GM18499 (cell line): ENCODE data around the gene DLG2.
"Not testable (repeated sequence)": the region's sequence is repeated elsewhere in the genome, so short reads cannot be mapped to it uniquely, and the experiment has no call there.

Experiments
- ATAC-seq: cut with Tn5 transposase; IDR thresholded peaks from one replicate; pipeline ENCODE4 v1.9.1; 2021; ENCODE audit warnings: moderate number of reproducible peaks; ENCODE audit not compliant: insufficient read depth, unreplicated experiment

DLG2 gene

DNA sequence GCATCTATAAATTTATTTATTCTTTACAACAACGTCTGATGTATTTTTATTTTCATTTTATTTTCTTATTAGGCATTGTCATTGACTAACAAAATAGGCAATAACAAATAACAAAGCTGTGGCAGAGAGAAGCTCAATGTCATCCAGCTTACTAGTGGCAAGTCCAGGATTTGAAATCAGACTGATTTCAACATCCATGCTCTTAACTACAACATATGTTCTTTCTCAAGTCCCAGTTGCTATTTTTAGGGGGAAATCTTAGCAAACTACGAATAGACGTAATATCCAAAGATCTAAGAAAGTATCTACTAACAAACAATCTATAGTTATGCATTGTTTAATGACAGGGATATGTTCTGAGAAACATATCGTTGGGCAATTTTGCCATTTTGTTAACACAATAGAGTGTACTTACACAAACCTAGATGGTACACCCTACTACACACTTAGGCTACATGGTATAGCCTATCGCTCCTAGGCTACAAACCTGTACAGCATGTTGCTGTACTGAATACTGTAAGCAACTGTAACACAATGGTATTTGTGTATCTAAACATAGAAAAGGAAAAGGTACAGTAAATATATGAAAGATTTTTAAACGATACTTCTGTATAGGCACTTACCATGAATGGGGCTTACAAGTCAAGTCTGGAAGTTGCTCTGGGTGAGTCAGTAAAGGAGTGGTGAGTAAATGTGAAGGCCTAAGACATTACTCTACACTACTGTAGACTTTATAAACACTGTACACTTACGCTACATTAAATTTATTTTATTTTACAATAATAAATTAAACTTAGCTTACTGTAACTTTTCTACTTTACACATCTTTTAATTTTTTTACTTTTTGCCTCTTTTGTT, 151.3 kb downstream of the DLG2 start:
- ATAC-seq, result no peak

- ATAC-seq, result no peak
Observed at GRCh38 chr11:85472953-85473352, 154.2 kb downstream of the DLG2 start.

DNA sequence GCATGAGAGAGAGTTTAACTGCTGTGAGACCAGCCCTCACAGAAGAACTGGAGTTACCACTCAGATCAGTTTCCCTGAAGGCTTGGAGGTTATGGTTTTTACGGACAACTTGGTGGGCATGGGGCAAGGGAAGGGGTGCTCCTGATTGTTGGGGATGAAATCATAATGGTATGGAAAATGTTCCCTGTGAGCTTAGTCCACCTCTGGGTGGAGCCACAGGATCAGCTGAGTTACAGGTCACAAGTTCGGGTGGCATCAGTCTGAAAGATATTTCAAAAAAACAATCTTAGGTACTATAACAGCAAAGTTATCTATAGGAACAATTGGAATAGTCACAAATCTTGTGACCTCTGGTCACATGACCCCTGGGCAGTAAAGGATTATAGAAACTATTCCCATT, 162.9 kb downstream of the DLG2 start:
- no peak for ATAC-seq

- no peak for ATAC-seq
Observed at GRCh38 chr11:85459304-85459703, 167.8 kb downstream of the DLG2 start.

DNA sequence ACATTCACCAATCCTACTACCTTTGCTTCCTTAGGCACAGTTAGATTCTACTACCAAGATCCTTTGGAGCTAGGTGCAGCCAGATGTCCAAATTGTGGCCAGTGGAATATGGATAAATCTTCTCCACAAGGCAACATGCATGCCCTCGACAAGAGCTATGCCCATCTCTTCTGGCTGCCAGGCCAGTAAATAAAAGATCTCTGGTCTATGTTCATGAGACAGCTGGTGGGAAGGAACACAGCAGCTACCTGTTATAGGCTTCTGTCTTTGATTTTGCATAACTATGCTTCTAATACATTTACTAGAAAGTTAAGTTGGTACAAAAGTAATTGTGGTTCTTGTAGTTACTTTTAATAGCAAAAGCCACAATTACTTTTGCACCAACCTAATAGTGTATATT, 182.7 kb downstream of the DLG2 start:
- no peak for ATAC-seq

DNA sequence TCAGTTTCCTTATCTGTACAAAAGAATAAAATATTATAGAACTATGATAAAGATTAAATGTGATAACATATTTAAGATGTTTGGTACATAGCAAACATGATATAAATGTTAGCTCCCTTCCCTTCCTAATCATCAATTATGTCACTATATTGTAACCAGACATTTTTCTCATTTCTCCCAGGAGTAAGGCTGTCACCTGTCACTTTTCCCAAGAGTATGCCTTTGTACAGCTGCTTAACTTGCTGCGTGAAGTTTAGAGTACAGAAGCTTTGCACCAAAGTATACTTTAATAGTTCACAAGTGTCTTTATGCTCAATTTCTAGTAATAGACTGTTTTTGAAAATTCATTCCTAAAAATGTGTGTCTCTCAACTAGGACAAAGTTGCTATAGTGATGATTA, 186.9 kb downstream of the DLG2 start:
- ATAC-seq, result no peak

GRCh38 chr11:85438328-85438727, 188.8 kb downstream of the DLG2 start:
- no peak for ATAC-seq

DNA sequence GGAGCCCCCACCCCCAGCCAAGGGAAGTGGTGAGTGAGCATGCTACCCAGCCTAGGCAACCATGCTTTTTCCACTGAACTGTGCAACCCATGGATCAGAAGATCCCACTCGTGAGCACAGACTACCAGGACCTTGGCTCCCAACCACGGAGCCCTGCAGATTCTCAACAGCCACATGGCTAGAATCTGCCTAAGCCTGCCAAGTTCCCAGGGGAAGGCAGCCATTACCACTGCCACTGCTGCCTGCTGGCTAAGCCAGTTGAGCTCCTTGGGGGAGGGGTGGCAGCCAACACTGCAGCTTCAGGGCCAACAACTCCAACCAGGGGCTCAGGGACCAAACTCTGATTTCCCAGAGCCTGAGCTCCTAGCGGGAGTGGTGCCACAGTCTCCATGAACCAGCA, 195.8 kb downstream of the DLG2 start:
- no peak for ATAC-seq

- ATAC-seq, result no peak
Observed at GRCh38 chr11:85423794-85424193, 203.3 kb downstream of the DLG2 start.

DNA sequence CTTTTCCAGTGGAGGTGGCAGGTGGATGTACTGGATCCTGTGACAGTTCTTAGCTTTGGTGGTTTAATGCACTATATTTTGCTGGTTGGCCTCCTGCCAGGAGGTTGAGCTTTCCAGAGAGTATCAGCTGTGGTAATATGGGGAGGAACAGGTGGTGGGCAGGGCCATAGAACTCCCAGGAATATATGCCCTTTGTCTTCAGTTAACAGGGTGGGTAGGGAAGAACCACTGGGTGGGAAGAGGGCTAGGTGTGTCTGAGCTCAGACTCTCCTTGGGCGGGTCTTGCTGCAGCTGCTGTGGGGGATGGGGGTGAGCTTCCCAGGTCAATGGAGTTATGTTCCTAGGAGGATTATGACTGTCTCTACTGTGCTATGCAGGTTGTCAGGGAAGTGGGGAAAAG, 203.8 kb downstream of the DLG2 start:
- no peak for ATAC-seq

- no peak for ATAC-seq
Observed at GRCh38 chr11:85414175-85414574, 213.0 kb downstream of the DLG2 start.

DNA sequence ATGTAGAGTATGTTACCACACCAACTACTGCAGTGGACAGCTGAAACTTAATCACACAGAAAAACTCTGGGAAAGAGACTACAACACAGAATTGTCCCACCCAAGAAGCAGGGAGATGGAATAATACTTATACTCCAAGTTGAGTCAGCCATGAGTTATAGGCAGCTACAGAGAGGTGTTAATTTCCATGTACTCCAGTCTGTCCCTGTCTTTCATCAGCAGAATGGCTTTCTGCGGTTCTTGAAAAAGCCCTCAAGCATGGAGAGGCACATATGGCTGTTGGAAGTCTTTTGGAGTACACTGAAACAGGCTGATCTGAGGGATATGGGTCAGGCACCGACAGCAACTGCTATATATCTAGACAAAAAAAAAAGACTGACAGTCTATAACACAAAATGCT, 219.5 kb downstream of the DLG2 start:
- ATAC-seq, result no peak

DNA sequence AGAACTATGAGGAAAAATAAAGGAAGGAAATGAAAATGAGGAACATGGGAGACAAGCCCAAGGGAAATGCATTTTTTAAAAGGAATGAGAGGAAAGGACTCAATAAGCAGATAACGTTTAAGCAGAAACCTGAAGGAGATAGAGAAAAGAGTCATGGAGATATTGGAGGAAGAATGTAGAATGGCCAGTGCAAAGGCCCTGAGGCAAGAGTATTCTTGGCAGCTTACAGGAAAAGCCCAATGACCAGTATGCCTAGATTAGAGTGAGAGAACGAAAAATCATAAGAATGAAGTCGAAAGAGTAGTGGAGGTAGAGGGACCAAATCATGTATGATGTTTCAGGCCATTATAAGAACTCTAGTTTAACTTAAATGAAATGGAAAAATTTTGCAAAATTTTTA, 220.3 kb downstream of the DLG2 start:
- ATAC-seq, result no peak

DNA sequence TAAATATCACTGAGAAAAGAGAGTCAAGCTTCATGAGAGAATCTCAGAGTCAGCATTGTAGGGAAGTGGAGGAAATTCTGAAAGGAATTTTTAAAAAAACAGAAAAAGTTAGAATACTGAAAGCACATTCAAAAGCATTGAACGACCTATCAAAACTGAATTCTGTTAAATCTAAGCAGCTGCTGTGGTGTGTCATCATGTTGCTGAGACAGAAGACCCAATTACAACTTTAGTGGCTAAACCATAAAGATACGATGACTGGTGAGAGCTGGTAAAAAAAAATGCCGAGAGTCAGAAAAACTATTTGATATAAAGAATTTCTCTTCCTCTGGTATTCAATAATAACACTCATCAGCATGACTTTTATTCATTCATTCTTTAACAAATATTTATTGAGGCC, 220.8 kb downstream of the DLG2 start:
- no peak for ATAC-seq

DNA sequence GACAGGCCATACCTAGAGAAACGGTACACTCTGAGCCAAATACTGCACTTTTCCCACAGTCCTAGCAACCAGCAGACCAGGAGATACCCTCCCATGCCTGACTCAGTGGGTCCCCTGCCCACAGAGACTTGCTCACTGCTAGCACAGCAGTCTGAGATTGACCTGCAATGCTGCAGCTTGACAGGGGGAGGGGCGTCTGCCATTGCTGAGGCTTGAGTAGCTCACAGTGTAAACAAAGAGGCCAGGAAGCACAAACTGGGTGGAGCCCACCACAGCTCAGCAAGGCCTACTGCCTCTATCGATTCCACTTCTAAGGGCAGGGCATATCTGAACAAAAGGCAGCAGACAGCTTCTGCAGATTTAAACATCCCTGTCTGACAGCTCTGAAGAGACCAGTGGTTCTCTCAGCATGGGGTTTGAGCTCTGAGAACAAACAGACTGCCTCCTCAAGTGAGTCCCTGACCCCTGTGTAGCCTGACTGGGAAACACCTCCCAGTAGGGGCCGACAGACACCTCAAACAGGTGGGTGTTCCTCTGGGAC, 231.6 kb downstream of the DLG2 start:
- not testable (repeated sequence) for ATAC-seq

DNA sequence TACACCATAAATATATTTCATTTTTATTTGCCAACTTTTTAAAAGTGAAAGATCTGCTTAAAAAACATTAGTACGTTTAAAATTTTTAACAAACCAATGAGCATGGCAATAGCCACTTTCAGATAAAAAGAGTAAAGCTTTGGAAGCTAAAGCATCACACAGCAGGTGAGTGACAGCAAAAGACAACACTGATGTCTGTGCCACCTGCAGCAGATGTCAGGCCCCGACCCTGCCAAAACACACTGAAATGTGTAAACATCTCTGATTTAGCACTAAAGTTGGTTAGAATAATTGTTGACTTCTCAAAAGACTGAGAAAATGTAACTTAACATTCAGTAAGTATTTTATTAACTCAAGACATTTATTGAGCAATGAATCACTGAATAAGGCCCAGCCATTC, 232.9 kb downstream of the DLG2 start:
- ATAC-seq, result no peak

- no peak for ATAC-seq
Observed at GRCh38 chr11:85391141-85391540, 236.0 kb downstream of the DLG2 start.

DNA sequence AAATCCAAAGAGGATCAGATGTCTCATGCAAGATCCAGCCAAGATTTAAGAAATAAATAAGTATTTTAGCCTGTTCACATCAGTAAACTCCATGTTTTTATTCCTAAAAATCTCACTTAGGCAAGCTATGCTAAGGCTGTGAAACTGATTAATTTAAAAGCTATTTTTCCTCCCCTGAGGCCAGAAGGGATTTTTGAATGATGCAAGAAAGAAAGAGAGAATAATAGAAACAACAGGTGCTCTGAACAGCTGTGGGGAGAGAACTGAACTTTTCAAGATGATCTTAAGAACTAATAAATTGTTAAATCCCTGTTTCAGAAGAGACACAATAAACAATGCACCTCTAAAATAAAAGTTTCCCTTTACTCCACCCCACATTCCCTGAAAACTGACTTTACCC, 241.6 kb downstream of the DLG2 start:
- ATAC-seq, result no peak

DNA sequence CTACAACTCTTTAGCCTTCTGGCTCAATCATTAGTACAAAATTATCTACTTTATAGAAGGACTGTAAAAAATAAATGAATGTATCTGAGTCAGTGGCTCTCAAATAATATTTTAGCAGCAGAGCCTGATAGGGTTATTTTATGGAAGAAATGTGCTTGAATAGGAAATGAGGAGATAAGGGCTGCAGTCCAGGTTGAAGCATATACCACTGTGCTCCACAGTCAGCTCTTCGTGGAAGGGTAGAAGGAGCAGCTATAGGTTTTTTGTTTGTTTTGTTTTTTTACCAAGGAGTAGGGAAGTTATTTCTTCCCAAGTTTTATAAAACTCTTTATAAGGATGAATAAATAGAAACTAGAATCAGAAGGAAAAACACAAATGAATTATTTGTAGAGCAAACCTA, 242.0 kb downstream of the DLG2 start:
- ATAC-seq, result no peak

DNA sequence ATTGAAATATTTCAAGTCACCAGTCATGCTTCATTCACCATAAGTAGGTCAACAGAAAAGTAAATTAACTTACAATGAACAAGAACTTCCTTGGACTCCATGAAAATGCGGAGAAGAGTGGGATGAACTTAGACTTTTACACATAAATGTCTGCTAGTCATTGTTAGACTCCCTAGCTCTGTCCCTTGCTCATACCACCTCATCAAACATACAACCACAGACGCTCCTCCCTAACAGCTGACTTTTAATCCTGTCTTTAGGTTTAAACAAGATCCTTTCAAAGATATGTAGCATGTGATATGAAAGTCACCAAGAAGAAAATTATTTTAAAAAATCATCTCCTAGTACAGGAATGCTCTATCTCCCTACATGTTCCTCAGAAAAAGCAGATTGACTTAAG, 248.1 kb downstream of the DLG2 start:
- ATAC-seq, result no peak

DNA sequence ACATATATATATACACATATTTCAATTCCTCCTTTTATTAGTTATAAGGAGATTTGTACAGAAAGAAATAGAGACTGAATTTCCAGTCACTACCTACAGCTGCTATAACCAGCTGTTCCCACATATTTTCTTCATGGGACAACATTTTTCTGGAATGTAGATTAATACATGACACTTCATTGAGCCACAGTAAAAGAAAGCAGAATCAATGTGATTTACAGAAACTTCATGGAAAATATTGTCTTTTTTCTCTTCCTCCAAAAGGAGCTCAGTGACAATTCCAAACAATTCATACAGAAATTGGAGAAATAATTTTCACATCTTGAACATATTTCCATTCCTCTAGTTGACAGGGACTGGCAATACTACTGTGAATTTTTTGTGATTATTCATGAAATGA, 249.2 kb downstream of the DLG2 start:
- ATAC-seq, result no peak

DNA sequence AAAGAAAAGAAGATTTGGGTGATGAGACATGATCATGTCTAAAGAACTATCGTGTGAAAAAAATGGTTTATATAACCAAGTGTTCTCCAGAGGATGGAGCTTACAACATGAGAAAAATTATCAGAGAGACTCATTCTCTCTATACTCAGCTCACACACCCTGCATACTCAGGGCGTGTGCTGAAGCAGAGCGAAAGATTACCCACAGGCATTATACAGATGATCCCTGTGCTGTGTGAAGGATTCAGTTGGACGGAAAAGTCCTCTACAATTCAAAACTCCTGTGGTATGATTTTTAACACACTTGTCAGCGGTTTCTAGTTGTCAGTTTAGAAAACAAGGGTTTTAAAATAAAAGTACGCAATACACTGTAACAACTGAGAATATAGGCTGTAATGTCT, 267.3 kb downstream of the DLG2 start:
- ATAC-seq, result no peak
